ENCODE measurements around the gene SLC35D3.
"Not testable (repeated sequence)": the region's sequence is repeated elsewhere in the genome, so short reads cannot be mapped to it uniquely, and the experiment has no call there.

The SLC35D3 gene

GRCh38 chr6:136921936-136922684 lies at the start of gene SLC35D3:
TSS of gene SLC35D3 (plus strand) at chr6:136922301. CDS start at chr6:136922429, 128 bp downstream.
- peak; percentile 9 for DNase-seq

GRCh38 chr6:136873748-136874147 lies 48.4 kb upstream of the SLC35D3 start:
- DNase-seq, result no peak

- DNase-seq, result not testable (repeated sequence)
Observed at GRCh38 chr6:136876469-136876868, 45.6 kb upstream of the SLC35D3 start.

GRCh38 chr6:136880748-136881460 lies 41.2 kb upstream of the SLC35D3 start:
- no peak for DNase-seq

- DNase-seq, result no peak
Observed at GRCh38 chr6:136886091-136886490, 36.0 kb upstream of the SLC35D3 start.

- DNase-seq, result no peak
Observed at GRCh38 chr6:136887953-136888352, 34.1 kb upstream of the SLC35D3 start.

- no peak for DNase-seq
Observed at GRCh38 chr6:136889271-136890193, 32.6 kb upstream of the SLC35D3 start.

- no peak for DNase-seq
Observed at GRCh38 chr6:136890194-136890839, 31.8 kb upstream of the SLC35D3 start.

- no peak for DNase-seq
Observed at GRCh38 chr6:136890986-136891385, 31.1 kb upstream of the SLC35D3 start.

- no peak for DNase-seq
Observed at GRCh38 chr6:136893187-136893586, 28.9 kb upstream of the SLC35D3 start.

- DNase-seq, result no peak
Observed at GRCh38 chr6:136895901-136896300, 26.2 kb upstream of the SLC35D3 start.

GRCh38 chr6:136897071-136897470 lies 25.0 kb upstream of the SLC35D3 start:
- DNase-seq, result no peak

GRCh38 chr6:136901212-136901784 lies 20.8 kb upstream of the SLC35D3 start:
- DNase-seq, result no peak

GRCh38 chr6:136904477-136904876 lies 17.6 kb upstream of the SLC35D3 start:
- not testable (repeated sequence) for DNase-seq

GRCh38 chr6:136914947-136915346 lies 7.2 kb upstream of the SLC35D3 start:
- no peak for DNase-seq

GRCh38 chr6:136918706-136919105 lies 3.4 kb upstream of the SLC35D3 start:
- no peak for DNase-seq

- DNase-seq, result peak; percentile 4
Observed at GRCh38 chr6:136920216-136920615, 1.9 kb upstream of the SLC35D3 start.

GRCh38 chr6:136920671-136921380 lies 1.3 kb upstream of the SLC35D3 start:
- peak; percentile 8 for DNase-seq

GRCh38 chr6:136921381-136921935 lies 643 bp upstream of the SLC35D3 start:
- DNase-seq, result no peak

- no peak for DNase-seq
Observed at GRCh38 chr6:136922685-136923006, 545 bp downstream of the SLC35D3 start.
